Uterus (tissue), 2 donors: ENCODE measurements around the gene NBEA.

Source experiments
- CTCF ChIP-seq, 4 experiments: fragments of 200-600 bp in 2 of 4; fragments of 450-650 bp in 2 of 4; sonication (generic) in 2 of 4; IDR thresholded peaks; one replicate each; pipeline ENCODE4 v1.5.1; 2016 to 2019; ENCODE audit warnings: antibody characterized with exemption in 4 of 4, mild to moderate bottlenecking in 2 of 4, moderate library complexity in 1 of 4
- POLR2A ChIP-seq, 2 donors: fragments of 450-650 bp; IDR thresholded peaks; one replicate each; pipeline ENCODE4 v1.6.1; 2016; ENCODE audit warnings: antibody characterized with exemption in 2 of 2, mild to moderate bottlenecking in 1 of 2, moderate library complexity in 1 of 2

- TF ChIP-seq CTCF (IDR thresholded peaks at IDR 0.05) (no peak), POLR2A (IDR thresholded peaks at IDR 0.05) (no peak)
These were observed 751.2 kb downstream of the NBEA start for GRCh38 chr13:35693134-35693784.
